Erythroblast (primary cell): ENCODE results near the gene ADAM8.
A peak's percentile ranks its signal among the peaks of the same experiment; 100 is the strongest.

Experiments used
- DNase-seq, 2 experiments: peaks; one replicate each; lab custom pipeline; 2025; lab: John Stamatoyannopoulos, UW
- GATA1 ChIP-seq: IDR thresholded peaks from 2 replicates; pipeline ENCODE4 v1.6.1; 2011; ENCODE audit warnings: low read depth, mild to moderate bottlenecking, control low read depth, low read length, moderate library complexity
- POLR2A ChIP-seq: IDR thresholded peaks from 2 replicates; pipeline ENCODE4 v1.6.1; 2011; ENCODE audit warnings: mild to moderate bottlenecking, low read length

The ADAM8 gene

DNA sequence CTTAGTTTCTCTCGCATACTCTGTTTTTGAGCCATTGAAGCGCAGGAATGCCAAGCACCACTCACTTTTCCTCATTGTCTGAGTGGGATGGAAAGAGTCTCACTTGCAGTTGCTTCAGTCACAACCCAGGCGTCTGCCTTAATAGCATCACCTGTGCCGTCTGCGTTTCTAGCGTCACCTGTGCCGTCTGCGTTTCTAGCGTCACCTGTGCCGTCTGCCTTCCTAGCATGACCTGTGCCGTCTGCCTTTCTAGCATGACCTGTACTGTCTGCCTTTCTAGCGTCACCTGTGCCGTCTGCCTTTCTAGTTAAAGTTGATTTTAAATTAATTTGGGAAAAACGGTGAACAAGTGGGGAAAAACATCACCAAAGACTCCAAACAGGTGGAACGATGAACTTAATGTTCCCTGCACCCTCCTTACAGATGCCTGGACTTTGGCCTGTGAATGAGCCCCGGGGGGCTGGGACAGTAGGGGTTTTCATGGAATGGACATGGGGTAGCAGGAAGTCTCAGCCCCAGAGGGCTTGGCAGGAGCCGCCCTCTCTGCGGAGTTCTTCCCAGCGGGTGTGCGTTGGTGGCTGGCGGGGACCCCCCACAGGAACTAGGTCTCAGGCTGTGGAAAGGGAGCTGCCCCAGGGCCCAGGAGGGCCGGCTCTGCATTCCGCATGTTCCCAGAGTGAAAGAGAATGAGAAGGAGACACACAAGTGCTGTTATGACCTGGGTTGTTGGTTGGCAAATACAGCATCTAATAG is 35.5 kb upstream of the ADAM8 start:
- DNase-seq, result no peak
- no peak for TF ChIP-seq GATA1
- TF ChIP-seq POLR2A, result no peak

DNA sequence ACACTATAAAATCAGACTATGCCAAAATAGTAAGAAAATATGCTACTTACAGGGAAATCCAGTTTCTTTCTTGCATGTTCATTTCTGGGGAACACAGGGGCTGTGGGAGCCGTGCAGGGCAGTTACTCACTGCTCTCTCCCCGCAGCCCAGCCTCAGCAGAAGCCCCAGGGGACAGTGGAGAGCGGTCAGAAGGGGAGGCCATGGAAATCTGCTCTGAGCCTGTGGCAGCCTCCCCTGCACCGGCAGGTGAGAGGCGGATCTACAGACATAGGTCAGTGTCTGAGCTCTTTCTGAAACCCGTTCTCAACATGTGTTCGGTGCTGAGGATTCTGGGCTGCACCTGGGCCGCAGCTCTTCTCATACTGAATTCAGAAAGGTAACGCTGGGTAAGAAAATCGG is 34.9 kb upstream of the ADAM8 start:
- TF ChIP-seq GATA1 (no peak), POLR2A (no peak)
- DNase-seq, result no peak

DNA sequence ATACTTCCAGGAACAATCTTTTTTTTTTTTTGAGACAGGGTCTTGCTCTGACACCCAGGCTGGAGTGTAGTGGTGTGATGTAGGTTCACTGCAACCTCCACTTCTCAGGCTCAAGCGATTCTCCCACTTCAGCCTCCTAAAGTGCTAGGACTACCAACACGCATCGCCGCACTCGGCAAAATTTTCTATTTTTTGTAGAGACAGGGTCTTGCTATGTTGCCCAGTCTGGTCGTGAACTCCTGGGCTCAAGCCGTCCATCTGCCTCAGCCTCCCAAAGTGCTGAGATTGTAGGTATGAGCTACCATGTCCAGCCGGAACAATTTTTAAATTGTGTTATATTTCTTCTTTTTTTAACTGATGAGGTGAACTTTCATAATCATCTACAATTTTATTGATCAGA is 34.1 kb upstream of the ADAM8 start:
- TF ChIP-seq GATA1 (no peak), POLR2A (no peak)
- no peak for DNase-seq

DNA sequence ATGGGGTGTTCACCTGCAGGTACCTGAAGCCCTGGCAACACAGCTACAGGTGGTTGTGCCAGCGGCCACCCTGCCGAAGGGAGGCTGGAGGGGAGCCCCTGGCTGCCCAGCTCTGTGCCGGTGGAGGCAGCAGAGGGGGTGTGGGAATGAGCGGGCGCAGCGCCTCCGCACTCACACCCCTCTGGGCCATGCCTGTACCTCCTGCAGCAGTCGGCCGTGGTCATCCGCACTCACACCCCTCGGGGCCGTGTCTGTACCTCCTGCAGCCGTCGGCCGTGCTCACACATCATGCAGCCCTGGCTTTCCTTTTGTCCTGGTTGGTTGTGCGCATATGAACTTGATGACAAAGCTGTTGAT is 33.7 kb upstream of the ADAM8 start:
- TF ChIP-seq POLR2A, result no peak
- TF ChIP-seq GATA1, result no peak
- DNase-seq, result no peak

DNA sequence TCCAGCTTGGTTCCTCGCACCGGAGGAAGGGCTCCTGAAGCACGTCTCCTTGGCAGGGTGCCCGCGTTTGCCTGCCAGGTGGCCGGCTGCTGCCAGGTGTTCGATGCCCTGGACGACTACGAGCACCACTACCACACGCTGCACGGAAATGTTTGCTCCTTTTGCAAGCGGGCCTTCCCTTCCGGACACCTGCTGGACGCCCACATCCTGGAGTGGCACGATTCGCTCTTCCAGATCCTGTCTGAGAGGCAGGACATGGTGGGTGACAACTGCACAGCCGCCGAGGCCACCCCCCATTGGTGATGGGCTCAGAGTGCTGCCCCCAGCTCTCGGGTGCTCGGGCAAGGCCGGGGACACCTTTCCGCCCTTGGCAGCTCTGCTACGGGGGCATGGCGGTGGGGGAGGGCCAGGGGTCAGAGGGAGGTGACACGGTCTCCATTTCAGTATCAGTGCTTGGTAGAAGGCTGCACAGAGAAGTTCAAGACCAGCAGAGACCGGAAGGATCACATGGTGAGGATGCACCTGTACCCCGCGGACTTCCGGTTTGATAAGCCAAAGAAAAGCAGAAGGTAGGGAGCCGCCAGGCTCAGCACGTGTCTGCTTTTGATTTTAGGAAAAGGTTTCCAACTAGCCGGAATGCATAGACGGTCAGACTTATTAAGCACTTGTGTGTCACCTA is 33.2 kb upstream of the ADAM8 start:
- DNase-seq, result no peak
- TF ChIP-seq POLR2A, result no peak
- TF ChIP-seq GATA1, result no peak

DNA sequence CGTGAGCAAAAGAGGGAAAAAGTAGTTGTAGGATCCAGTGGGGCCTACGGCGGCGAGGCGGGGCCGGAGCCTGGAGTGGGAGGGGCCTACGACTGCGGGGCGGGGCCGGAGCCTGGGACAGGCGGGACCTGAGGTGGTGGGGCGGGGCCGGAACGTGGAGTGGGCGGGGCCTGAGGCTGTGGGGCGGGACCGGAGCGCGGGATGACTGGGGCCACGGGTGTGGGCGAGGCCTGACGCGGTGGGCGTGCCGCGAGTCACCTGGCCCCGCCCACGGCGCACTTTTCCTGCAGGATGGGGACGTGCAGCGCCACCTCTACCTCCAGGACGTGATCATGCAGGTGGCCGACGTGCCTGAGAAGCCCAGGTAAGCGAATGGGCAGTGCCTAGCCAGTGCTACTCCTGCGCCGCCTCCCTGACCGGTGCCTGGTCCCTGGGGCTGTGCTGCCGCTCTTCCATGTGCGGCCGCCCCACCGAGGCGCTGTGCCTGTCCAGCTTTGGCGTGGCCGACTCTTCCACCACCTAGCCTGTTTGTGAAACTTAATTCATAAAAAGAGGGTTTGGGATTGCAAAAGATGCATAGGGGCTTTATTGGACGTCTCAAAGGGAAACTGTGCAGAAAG is 32.5 kb upstream of the ADAM8 start:
- peak; percentile 94 to 99 for DNase-seq
- TF ChIP-seq POLR2A (peak; percentile 58), GATA1 (no peak)

DNA sequence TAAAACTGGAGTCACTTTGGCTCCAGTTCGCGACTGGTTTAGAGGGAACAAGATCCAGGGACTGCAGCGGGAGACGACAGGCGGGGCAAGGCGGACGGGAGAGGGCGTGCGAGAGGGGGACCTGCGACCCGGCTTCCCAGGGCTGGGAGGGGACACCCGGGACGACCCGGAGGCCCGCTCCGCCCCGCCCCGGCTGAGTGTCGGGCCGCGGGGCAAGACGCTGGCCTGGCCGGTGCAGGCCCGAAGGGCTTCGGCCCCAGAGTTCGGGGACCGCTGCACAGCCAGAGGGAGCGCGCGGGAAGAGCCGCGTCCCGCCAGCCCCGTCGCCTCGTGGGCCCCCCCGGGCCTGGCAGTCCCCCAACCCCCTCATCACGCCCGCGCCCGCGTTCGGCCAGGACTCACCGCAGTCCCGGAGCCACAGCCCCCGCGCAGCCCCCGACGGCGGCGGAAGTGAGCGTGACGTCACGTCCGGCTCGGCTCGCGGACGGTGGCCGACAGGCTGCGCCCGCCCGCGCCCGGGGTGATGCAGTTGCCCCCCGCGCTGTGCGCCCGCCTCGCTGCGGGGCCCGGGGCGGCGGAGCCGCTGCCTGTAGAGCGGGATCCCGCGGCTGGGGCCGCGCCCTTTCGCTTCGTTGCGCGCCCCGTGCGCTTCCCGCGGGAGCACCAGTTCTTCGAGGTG is 31.9 kb upstream of the ADAM8 start, which contains the start of the genes TUBGCP2 and ZNF511:
Gene TUBGCP2, minus strand, starts transcription at position 452 of the 679 bp plus-strand sequence. CDS start 5,931 bp downstream, outside the sequence.
Gene ZNF511, plus strand, starts transcription at position 494 of the 679 bp plus-strand sequence. Its CDS starts 30 bp downstream, at position 524.
- no peak for TF ChIP-seq GATA1
- peak; percentile 81 for TF ChIP-seq POLR2A

DNA sequence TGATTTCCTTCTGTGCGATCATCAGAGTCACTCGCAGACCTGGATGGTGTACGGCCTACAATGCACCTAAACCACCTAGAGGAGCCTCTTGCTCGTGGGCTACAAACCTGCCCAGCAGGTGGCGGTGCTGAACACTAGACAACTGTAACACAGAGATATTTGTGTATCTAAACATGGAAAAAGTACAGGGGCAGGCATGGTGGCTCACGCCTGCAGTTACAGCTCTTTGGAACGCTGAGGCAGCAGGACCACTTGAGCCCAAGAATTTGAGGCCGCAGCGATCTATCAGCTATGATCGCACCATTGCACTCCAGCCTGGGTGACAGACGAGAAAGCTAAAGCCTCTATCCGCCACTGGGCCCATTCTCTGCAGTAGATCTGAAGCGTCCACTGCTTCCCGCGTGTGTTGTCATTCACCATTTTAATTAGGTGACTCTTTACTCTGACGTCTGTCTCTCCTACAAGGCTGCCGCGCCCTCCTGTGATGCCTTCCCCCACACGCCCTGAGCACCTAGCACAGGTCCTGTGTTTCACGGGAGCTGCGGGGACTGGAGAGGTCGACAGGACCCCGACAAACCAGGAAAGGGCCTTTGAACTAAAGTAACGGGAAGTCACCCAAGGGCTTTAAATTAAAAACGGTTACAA is 31.2 kb upstream of the ADAM8 start:
- TF ChIP-seq GATA1 (no peak), POLR2A (no peak)
- DNase-seq, result peak; percentile 88 to 91

More for the DNA sequence above, 31.9 kb upstream of the ADAM8 start, which contains the start of the genes TUBGCP2 and ZNF511:
- peak; percentile 93 to 96 for DNase-seq

DNA sequence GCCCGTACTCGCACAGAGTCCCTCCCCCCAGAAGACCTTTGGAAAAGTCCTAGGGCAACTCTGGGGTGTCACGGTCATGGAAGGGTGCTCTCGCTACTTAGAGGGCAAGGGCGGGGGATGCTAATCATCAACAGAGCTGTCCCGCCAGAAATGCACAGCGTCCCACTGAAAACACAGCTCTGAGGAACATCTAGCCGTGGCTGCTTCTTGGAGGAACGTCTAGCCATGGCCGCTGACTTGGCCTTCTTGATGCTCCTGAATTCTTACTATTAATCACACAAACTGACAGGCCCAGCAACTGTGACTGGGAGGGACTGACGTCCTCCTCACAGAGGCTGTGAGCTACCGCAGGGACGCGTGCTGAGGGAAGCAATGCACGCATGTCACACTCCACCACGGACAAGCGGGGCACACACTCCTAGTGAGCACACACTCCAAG is 30.3 kb upstream of the ADAM8 start:
- TF ChIP-seq POLR2A (no peak), GATA1 (no peak)
- peak; percentile 26 to 51 for DNase-seq

DNA sequence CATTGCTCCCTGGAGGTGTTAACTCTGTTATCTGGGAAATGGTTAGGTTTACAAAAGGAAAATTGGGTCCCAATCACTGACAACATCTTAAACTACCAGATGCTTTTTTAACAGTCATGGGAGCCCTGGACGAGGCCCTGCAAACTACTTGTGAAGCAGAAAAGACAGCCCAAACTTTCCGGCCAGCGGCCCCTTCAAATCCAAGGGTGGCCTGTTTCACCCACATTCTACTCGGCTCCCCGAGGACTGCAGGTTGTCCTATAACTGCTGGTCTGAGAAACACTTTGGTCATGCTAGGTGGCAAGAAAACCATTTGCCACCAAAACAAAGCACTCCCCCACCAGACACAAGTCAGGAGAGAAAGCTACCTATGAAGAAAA is 29.4 kb upstream of the ADAM8 start:
- TF ChIP-seq POLR2A (no peak), GATA1 (no peak)
- DNase-seq, result no peak

DNA sequence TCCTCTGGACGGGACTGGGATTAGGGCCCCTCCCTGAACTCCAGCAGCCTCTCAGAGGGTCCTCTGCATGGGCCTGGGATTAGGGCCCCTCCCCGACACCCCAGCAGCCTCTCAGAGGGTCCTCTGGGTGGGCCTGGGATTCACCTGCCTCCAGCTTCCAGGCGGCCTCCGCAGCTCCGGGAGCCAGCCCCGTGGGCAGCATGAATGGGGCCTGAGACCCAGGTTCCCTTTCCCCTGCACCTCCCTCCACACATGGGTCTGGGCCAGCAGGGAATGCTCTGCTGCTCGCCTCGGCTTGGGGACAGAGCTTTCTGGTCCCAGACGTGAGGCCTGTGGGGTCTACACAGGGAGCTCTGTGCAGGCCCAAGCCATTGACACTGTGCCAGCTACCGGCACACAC is 26.5 kb upstream of the ADAM8 start:
- TF ChIP-seq GATA1 (no peak), POLR2A (no peak)
- no peak for DNase-seq

DNA sequence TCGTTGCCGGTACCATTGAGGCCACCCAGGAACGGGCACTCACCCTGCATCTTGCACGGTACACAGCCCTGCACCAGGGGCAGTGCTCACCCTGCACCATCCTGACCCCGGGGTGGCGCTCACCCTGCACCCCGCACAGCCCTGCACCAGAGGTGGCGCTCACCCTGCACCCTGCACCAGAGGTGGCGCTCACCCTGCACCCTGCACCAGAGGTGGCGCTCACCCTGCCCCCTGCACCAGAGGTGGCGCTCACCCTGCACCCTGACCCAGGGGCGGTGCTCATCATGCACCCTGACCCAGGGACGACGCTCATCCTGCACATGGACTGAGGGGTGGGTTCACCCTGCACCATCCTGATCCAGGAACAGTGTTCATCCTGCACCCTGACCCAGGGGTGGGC is 25.6 kb upstream of the ADAM8 start:
- no peak for DNase-seq
- TF ChIP-seq POLR2A (no peak), GATA1 (no peak)

DNA sequence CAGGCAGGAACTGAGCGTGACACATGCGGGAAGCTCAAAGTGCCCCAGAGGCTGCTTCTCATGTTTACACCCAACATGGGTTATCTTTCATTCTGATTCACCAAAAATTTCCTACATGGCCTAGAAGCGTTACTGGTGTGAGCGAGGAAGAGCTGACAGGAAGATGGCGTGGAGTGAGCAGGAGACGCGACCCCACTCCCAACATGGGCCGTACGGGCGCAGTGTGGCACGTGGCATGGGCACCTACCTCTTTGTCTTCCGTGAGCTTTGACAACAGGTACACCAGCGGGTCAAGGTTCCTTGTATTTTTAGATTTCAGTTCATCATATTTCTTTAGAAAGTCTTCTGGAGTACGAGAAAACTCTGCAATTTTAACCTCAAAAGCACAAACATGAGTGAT is 23.1 kb upstream of the ADAM8 start:
- no peak for TF ChIP-seq GATA1
- DNase-seq, result no peak
